HFFc6 (cell line): ENCODE results near the gene ADM. TPM values are rescaled to one million over a fixed set of nuclear protein-coding genes. Genes with fewer than 3 reads are reported as not detected.

Experiments used
- DNase-seq: peaks from one replicate; pipeline ENCODE4 v3.0.0-alpha.2; 2018
- H3K27ac Mint-ChIP-seq: 2 replicates; pipeline ENCODE4 v1.8.0; 2020; ENCODE audit warnings: mild to moderate bottlenecking, mixed read lengths
- H3K27me3 Mint-ChIP-seq: 2 replicates; pipeline ENCODE4 v1.8.0; 2021; ENCODE audit warnings: mild to moderate bottlenecking, moderate library complexity, mixed read lengths; ENCODE audit not compliant: insufficient read depth
- H3K36me3 Mint-ChIP-seq: 2 replicates; pipeline ENCODE4 v1.8.0; 2021; ENCODE audit warnings: low read depth, mixed read lengths
- H3K4me1 Mint-ChIP-seq: 2 replicates; pipeline ENCODE4 v1.8.0; 2020; ENCODE audit warnings: low read depth, mixed read lengths
- H3K4me3 Mint-ChIP-seq: 2 replicates; pipeline ENCODE4 v1.8.0; 2020; ENCODE audit warnings: mild to moderate bottlenecking, moderate library complexity, mixed read lengths
- H3K9me3 Mint-ChIP-seq: 2 replicates; pipeline ENCODE4 v1.8.0; 2020; ENCODE audit warnings: mild to moderate bottlenecking, mixed read lengths
- total RNA-seq, 6 experiments: library from RNA; stranded (reverse); fragmentation: NEBNext Ultra II Directional; extraction: Animal tissue kit (Norgen Biotek cat#: 25700); gene quantifications; 2 replicates in 1 of 6; 3 replicates in 5 of 6; pipeline ENCODE4 v1.2.3, GENCODE V29; 2021
- TF ChIP-seq, protein P1 (sequence below): fragments of 200-600 bp; sonication (generic); IDR thresholded peaks from 2 replicates; pipeline ENCODE4 v1.5.0; 2021; ENCODE audit warnings: antibody characterized with exemption, mild to moderate bottlenecking

The ADM gene
- total RNA-seq, 6 experiments from 2014 or later, result 219 to 346 (median 321) TPM

- H3K4me3 Mint-ChIP-seq, result peak overlapping the region; percentile 98
- no peak for DNase-seq
- H3K4me1 Mint-ChIP-seq, result peaks cover 44% of the 10 kb centered on the region
- H3K9me3 Mint-ChIP-seq, result peaks cover 19% of the 10 kb centered on the region
- H3K36me3 Mint-ChIP-seq, result peaks cover 46% of the 10 kb centered on the region
- peaks cover 46% of the 10 kb centered on the region for H3K27me3 Mint-ChIP-seq
- TF ChIP-seq, protein P1, sequence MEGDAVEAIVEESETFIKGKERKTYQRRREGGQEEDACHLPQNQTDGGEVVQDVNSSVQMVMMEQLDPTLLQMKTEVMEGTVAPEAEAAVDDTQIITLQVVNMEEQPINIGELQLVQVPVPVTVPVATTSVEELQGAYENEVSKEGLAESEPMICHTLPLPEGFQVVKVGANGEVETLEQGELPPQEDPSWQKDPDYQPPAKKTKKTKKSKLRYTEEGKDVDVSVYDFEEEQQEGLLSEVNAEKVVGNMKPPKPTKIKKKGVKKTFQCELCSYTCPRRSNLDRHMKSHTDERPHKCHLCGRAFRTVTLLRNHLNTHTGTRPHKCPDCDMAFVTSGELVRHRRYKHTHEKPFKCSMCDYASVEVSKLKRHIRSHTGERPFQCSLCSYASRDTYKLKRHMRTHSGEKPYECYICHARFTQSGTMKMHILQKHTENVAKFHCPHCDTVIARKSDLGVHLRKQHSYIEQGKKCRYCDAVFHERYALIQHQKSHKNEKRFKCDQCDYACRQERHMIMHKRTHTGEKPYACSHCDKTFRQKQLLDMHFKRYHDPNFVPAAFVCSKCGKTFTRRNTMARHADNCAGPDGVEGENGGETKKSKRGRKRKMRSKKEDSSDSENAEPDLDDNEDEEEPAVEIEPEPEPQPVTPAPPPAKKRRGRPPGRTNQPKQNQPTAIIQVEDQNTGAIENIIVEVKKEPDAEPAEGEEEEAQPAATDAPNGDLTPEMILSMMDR, result no peak
- H3K27ac Mint-ChIP-seq, result peak overlapping the region; percentile 99
These were observed 540 bp downstream of the ADM start for GRCh38 chr11:10305262-10305963.

- Mint-ChIP-seq H3K4me3 (peak overlapping the region; percentile 98), H3K9me3 (peaks cover 19% of the 10 kb centered on the region), H3K27me3 (peaks cover 49% of the 10 kb centered on the region), H3K4me1 (peaks cover 38% of the 10 kb centered on the region), H3K36me3 (peaks cover 40% of the 10 kb centered on the region), H3K27ac (peak overlapping the region; percentile 99)
- DNase-seq, result no peak
- TF ChIP-seq, protein P1, result no peak
These were observed 1.4 kb downstream of the ADM start for GRCh38 chr11:10305964-10306918.

DNA sequence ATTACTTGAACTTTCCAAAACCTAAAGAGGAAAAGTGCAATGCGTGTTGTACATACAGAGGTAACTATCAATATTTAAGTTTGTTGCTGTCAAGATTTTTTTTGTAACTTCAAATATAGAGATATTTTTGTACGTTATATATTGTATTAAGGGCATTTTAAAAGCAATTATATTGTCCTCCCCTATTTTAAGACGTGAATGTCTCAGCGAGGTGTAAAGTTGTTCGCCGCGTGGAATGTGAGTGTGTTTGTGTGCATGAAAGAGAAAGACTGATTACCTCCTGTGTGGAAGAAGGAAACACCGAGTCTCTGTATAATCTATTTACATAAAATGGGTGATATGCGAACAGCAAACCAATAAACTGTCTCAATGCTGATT, 2.1 kb downstream of the ADM start:
- H3K27ac Mint-ChIP-seq, result peak overlapping the region; percentile 99
- peaks cover 40% of the 10 kb centered on the region for H3K36me3 Mint-ChIP-seq

GRCh38 chr11:10307400-10308200, 2.7 kb downstream of the ADM start:
- Mint-ChIP-seq H3K4me3 (peak overlapping the region; percentile 98), H3K27ac (peak overlapping the region; percentile 99), H3K36me3 (peaks cover 40% of the 10 kb centered on the region), H3K27me3 (peaks cover 49% of the 10 kb centered on the region), H3K4me1 (peaks cover 31% of the 10 kb centered on the region), H3K9me3 (peaks cover 19% of the 10 kb centered on the region)
- TF ChIP-seq, protein P1, result peak; percentile 99
- DNase-seq, result peak; percentile 92

More for the DNA sequence above, 2.1 kb downstream of the ADM start:
- H3K27me3 Mint-ChIP-seq, result peaks cover 49% of the 10 kb centered on the region
- H3K9me3 Mint-ChIP-seq, result peaks cover 19% of the 10 kb centered on the region
- H3K4me1 Mint-ChIP-seq, result peaks cover 33% of the 10 kb centered on the region
- peak overlapping the region; percentile 98 for H3K4me3 Mint-ChIP-seq
- TF ChIP-seq, protein P1, result no peak
- no peak for DNase-seq
